ENCODE data around the gene LRCH4.
A peak's percentile ranks its signal among the peaks of the same experiment; 100 is the strongest.

Gene LRCH4

GRCh38 chr7:100585511-100586265, at the start of gene LRCH4:
Gene LRCH4 (minus strand): TSS chr7:100586129. CDS start chr7:100586100, 29 bp downstream.
- peak; percentile 45 to 56 for DNase-seq

GRCh38 chr7:100632951-100633717, 47.2 kb upstream of the LRCH4 start:
- DNase-seq = peak; percentile 49 to 62

GRCh38 chr7:100630066-100630465, 44.1 kb upstream of the LRCH4 start:
- no peak for DNase-seq

- no peak for DNase-seq
Measured at GRCh38 chr7:100629117-100629716, 43.3 kb upstream of the LRCH4 start.

GRCh38 chr7:100627238-100627549, 41.3 kb upstream of the LRCH4 start:
- no peak for DNase-seq

- DNase-seq = peak; percentile 86 to 87
Measured at GRCh38 chr7:100626530-100627237, 40.8 kb upstream of the LRCH4 start.

- DNase-seq = no peak
Measured at GRCh38 chr7:100626055-100626454, 40.1 kb upstream of the LRCH4 start.

GRCh38 chr7:100623951-100624824, 38.3 kb upstream of the LRCH4 start:
- no peak for DNase-seq

- DNase-seq = no peak
Measured at GRCh38 chr7:100621554-100621953, 35.6 kb upstream of the LRCH4 start.

GRCh38 chr7:100620804-100621203, 34.9 kb upstream of the LRCH4 start:
- no peak for DNase-seq

GRCh38 chr7:100620239-100620638, 34.3 kb upstream of the LRCH4 start:
- DNase-seq = no peak

- DNase-seq = no peak
Measured at GRCh38 chr7:100614308-100614861, 28.5 kb upstream of the LRCH4 start.

GRCh38 chr7:100613412-100614175, 27.7 kb upstream of the LRCH4 start:
- no peak for DNase-seq

GRCh38 chr7:100612730-100613390, 26.9 kb upstream of the LRCH4 start:
- DNase-seq = no peak

GRCh38 chr7:100611983-100612729, 26.2 kb upstream of the LRCH4 start, which contains the start of gene MOSPD3:
Gene MOSPD3 (plus strand): TSS chr7:100612540. CDS start chr7:100612792, 252 bp downstream.
- peak; percentile 96 to 98 for DNase-seq

- DNase-seq = no peak
Measured at GRCh38 chr7:100609958-100610357, 24.0 kb upstream of the LRCH4 start.

- no peak for DNase-seq
Measured at GRCh38 chr7:100607111-100607510, 21.2 kb upstream of the LRCH4 start.

GRCh38 chr7:100606313-100606712, 20.4 kb upstream of the LRCH4 start:
- DNase-seq = no peak

All from stimulated activated CD4-positive, alpha-beta T cell treated with anti-CD3 and anti-CD28 coated beads, Interleukin-4, amount 100 ng/mL, for 4 hours (primary cell).